CD4-positive, alpha-beta T cell treated with Interleukin-12 subunit alpha and Interleukin-12 subunit beta, for 1 hour (primary cell): ENCODE measurements around the gene SETBP1.

Source experiments
- DNase-seq: peaks from one replicate; pipeline ENCODE4 v3.0.0-alpha.2; 2020

Gene SETBP1

GRCh38 chr18:44882163-44882868 lies 201.6 kb downstream of the SETBP1 start:
- DNase-seq: no peak

DNA sequence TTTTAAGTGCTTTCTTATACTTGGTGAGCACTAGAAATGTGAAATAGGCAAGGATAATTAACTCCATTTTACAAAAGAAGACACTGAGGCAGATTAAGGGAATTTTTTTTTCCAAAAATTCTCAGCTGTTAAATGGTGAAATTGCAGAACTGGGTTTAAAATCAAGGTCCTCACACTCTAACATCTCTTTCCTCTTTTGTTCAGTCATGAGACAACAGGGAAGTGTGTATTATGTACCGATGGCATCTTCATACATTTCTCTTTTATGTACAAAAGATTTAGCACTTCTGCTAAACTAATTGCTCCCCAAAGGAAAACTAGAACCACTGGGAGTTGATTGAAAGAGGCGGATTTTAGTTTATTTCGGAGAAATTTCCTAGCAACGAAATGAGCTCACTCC lies 203.0 kb downstream of the SETBP1 start:
- DNase-seq: no peak

- DNase-seq: no peak
Measured at GRCh38 chr18:44884431-44884830, 203.7 kb downstream of the SETBP1 start.

DNA sequence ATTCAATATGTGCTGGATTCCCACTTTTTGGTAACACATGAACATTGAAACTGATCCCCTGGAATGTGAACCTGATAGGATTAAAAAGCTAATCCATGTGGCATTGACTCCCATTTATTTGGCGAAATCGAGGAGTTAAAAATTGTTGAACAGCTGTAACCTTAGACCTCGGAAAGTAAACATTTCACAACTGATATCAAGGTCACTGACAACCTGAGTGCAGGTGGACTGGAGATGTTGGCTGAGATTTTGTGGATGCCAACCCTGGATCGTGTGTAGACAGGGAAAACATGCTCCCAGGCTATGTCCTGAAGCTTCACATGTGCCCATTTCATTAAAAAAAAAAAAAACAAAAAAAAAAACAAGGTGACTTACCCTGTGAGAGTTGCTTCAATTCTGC lies 204.8 kb downstream of the SETBP1 start:
- no peak for DNase-seq

GRCh38 chr18:44887227-44887631 lies 206.5 kb downstream of the SETBP1 start:
- DNase-seq: peak; percentile 18

GRCh38 chr18:44889111-44889510 lies 208.4 kb downstream of the SETBP1 start:
- no peak for DNase-seq

GRCh38 chr18:44893045-44893706 lies 212.5 kb downstream of the SETBP1 start:
- no peak for DNase-seq

DNA sequence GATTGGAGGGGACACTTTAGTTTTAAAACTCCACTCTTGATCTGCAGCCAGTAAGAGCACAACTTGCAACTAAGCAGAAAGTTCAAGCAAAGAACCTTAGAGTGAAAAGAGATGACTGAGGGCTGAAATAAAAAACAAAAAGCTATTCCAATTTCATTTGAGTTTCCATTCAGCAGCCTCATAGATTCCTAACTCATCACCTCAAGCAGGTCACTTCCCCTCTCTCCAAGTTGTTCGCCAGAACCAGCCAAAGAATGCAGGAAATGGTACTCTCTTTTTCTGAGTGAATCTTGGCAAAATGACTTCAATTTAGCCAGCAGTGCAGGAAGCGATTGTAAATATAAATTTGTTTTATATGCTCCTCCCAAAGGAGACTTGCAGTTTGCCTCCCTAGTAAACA lies 213.3 kb downstream of the SETBP1 start:
- DNase-seq: no peak

DNA sequence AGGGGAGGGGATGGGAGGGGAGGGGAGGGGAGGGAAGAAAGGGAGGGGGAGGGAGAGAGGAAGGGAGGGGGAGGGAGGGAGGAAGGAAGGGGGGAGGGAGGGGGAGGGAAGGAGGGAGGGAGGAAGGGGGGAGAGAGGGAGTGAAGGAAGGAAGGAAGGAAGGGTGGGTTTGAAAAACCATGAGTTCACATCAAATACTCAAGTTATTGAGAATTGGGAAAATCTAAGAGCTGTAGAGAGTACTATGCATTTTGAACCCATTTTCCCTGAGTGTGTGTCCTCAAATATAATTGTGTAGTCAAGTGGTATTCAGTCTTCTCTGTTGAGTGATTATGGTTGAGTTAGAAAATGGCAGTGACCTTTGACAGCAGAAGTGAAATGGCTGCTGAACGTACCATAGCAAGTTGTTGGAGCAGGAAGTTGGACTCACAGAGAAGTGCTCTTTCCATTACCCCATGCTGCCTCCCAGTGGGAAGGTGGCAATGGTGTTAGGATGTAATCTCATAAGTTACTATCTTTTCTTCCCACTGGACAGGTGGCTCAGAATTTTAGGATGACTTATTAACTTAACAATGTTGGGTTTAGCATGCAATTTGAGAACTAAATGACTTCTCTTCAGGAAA lies 214.6 kb downstream of the SETBP1 start:
- DNase-seq: peak; percentile 32

- DNase-seq: no peak
Measured at GRCh38 chr18:44896846-44897245, 216.2 kb downstream of the SETBP1 start.

DNA sequence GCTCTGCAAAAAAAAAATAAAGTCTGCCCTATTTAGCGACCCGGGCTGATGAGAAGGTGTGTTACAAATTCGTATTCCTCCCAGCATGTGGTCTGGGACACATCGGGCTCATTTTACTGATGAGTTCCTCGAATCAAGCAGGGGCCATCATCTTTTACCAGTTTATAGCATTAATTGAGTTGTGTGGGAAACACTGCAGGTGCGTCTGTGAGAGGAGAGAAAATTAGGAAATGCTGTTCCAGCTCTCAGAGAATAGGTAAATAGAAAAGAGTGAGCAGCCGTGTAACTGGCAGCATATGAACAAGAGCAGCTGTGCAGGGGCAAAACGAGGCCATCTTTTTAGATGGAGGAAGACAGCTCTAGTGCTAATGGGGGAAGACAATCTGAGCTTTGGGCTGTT lies 216.7 kb downstream of the SETBP1 start:
- no peak for DNase-seq

DNA sequence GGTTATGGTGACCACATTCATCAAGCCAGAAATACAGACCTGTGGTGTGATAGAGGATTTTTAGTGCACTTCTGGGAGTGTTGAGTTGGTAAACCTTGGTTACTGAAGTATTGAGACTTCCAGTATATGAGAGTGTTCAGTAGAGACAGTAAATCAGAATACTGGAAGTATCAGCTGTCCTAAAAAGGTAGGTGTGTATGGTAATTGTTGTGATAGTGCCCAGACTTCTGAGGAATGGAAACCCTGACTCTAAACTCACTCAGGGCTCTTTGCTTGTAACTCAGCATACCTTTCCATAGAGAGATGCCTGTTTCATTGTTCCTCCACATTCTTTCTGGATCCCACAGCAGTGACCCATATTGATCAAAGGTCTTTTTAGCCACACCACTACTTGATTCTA lies 217.1 kb downstream of the SETBP1 start:
- DNase-seq: no peak

DNA sequence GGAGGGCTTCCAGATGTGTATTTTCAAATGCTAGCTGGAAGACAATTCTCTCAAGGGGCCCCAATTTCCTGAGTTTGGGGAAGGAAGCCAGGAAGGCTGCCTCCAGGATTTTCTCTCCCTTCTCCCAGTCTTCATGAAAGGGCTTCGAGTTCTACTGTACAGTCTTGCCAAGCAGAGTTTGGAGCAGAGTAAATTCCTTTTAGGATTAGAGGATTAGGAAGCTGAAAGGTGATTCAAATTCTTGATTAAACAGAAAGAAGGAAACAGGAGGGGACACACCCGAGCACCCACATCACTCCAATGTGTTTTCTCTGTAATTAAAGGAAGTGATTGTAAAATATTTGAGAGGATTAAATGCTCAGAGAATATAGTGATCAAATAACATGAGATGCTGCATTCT lies 217.8 kb downstream of the SETBP1 start:
- no peak for DNase-seq

DNA sequence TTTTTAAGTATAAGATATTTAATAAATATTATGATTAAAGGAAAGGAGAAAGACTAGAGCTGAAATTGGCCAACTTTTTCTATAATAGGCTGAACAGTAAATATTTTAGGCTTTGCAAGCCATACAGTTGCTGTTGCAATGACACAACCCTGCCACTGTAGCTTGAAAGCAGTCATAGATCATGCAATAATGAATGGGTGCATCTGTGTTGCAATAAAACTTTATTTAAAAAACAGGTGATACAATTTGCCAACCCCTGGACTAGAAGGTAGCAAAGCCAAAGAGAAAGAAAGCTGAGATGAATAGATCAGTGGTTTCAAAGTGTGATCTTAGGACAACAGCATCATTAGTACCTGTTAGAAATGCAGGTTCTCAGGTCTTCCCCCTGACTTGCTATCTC lies 219.1 kb downstream of the SETBP1 start:
- no peak for DNase-seq

DNA sequence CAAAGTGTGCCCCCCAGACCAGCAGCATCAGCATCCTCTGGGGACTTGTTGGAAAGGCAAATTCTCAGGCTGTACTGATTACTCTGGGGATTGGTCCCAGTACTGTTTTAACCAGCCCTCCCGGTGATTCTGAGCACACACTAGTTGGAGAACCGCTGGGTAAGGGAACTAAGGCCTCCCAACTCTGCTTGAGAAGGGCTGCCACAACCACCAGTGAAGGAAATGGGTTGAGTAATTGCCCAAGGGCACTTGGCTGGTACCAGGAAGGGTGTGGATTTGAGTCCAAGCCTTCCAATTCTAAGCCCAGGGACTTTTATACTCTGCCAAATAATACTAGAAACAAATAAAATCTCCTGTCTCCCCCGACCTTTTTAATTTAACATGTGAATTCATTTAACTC lies 219.9 kb downstream of the SETBP1 start:
- DNase-seq: no peak

- DNase-seq: no peak
Measured at GRCh38 chr18:44901283-44901682, 220.6 kb downstream of the SETBP1 start.

DNA sequence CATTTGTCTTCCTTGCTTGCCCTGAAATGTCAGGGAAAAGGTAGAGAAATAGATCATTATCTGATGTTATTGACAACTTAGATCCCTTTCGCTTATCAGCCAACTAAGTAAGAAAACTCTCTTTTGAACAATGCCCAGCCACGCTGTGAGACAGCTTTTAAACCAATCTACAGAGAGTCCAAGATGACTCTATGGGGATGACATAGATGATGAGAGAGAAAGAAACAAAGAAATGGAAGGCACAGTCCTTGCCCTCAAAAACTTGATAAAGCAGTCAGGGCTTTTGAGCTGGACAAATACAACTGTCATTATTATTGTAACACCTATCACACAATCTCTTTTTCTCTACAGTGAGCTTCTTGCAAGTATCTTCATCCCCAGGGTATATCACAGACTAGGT lies 222.6 kb downstream of the SETBP1 start:
- DNase-seq: no peak

DNA sequence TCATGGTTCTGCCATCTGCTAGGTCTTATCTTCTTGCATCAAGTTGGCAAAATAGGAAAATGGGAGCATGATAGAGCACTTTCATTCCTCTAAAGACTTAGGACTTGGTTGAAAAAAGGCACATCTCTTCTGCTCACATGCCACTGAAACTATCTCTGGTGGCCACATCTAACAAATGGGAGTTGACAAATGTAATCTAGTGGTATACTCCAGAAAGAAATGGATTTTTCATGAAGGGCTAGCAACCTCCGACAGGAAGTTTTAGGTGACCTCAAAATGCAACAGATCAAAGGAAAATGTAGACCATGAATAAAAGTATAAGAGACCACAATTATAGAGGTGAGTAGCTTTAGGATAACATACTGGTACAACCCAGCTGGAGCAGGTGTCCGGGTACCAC lies 224.1 kb downstream of the SETBP1 start:
- DNase-seq: no peak

GRCh38 chr18:44909191-44909719 lies 228.6 kb downstream of the SETBP1 start:
- no peak for DNase-seq

GRCh38 chr18:44911260-44911659 lies 230.6 kb downstream of the SETBP1 start:
- DNase-seq: no peak

- no peak for DNase-seq
Measured at GRCh38 chr18:44911773-44912172, 231.1 kb downstream of the SETBP1 start.

- DNase-seq: no peak
Measured at GRCh38 chr18:44912740-44913478, 232.2 kb downstream of the SETBP1 start.

DNA sequence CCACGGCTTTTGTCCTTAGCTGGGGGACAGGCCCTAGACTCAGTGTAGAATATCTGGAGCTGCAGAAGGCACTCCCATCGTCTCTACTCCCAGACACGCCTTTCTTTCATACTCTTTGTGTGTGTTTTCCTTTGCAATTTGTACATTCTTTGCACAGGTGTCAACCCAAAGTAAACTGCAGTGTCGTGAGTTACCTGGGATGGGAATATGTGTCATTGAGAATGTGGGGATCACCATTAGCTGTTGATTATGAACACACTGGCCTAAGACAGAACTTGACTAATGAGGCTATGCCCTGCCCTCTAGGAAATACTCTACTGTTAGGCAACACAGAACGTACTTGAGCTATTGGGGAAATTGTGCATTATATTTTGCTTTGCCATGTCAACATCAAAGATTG lies 233.3 kb downstream of the SETBP1 start:
- no peak for DNase-seq
